ENCODE results near the gene ERMAP. TPM values are rescaled to one million over a fixed set of nuclear protein-coding genes. Genes with fewer than 3 reads are reported as not detected.
A peak's percentile ranks its signal among the peaks of the same experiment; 100 is the strongest.

The ERMAP gene
- total RNA-seq, 1 donor from 2014 or later: 17.2 TPM

DNA sequence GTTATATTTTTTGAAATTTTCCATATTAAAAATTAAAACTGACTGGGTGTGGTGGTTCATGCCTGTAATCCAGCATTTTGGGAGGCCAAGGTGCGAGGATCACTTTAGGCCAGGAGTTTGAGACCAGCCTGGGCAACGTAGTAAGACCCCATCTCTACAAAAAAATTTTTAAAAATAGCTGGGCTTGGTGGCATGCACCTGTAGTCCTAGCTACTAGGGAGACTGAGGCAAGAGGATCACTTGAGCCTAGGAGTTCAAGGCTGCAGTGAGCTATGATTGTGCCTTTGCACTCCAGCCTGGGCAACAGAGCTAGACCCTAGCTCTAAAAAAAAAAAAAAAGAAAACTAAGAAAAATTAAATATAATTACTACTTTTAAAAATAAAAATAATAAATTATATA, 4.8 kb downstream of the ERMAP start:
- H3K9me3 Mint-ChIP-seq: peaks cover 6% of the 10 kb centered on the region
- peaks cover 37% of the 10 kb centered on the region for H3K4me1 Mint-ChIP-seq
- no peak for DNase-seq (ENCODE audit: low spot score in 2 of 2, unreplicated experiment in 2 of 2)
- H3K27ac Mint-ChIP-seq: no peak overlapping the region
- no peaks in the 10 kb centered on the region for H3K27me3 Mint-ChIP-seq (ENCODE audit: low read depth)
- H3K36me3 Mint-ChIP-seq: no peaks in the 10 kb centered on the region
- H3K4me3 Mint-ChIP-seq: no peak overlapping the region
- TF ChIP-seq, protein P1, sequence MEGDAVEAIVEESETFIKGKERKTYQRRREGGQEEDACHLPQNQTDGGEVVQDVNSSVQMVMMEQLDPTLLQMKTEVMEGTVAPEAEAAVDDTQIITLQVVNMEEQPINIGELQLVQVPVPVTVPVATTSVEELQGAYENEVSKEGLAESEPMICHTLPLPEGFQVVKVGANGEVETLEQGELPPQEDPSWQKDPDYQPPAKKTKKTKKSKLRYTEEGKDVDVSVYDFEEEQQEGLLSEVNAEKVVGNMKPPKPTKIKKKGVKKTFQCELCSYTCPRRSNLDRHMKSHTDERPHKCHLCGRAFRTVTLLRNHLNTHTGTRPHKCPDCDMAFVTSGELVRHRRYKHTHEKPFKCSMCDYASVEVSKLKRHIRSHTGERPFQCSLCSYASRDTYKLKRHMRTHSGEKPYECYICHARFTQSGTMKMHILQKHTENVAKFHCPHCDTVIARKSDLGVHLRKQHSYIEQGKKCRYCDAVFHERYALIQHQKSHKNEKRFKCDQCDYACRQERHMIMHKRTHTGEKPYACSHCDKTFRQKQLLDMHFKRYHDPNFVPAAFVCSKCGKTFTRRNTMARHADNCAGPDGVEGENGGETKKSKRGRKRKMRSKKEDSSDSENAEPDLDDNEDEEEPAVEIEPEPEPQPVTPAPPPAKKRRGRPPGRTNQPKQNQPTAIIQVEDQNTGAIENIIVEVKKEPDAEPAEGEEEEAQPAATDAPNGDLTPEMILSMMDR (IDR thresholded peaks at IDR 0.05; ENCODE audit: unreplicated experiment): no peak

DNA sequence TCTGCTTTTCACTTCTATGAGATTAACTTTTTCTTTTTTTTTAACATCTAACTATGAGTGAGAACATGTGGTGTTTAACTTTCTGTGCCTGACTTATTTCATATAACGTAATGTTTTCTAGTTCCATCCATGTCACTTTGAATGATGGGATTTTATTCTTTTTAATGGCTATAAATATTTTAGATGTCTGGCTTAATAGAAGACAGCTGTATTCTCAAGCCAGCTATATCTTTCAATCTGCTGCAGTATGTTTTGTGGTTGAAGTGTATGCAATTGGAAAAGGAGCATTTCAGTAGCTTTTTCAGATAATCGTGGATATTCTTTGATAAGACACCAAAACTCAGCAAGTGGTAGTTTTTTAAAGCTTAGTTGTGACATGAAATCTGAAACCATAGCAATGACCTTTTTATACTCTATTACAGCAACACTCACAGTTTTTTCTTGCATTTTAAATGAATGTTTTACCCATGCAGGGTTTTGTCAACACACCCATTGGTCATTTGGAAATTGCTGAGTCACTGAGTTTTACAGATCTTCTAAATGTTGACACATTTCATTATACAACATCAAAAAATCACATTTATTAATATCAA, 6.0 kb downstream of the ERMAP start:
- H3K4me3 Mint-ChIP-seq: no peak overlapping the region
- TF ChIP-seq, protein P1 (IDR thresholded peaks at IDR 0.05; ENCODE audit: unreplicated experiment): no peak

DNA sequence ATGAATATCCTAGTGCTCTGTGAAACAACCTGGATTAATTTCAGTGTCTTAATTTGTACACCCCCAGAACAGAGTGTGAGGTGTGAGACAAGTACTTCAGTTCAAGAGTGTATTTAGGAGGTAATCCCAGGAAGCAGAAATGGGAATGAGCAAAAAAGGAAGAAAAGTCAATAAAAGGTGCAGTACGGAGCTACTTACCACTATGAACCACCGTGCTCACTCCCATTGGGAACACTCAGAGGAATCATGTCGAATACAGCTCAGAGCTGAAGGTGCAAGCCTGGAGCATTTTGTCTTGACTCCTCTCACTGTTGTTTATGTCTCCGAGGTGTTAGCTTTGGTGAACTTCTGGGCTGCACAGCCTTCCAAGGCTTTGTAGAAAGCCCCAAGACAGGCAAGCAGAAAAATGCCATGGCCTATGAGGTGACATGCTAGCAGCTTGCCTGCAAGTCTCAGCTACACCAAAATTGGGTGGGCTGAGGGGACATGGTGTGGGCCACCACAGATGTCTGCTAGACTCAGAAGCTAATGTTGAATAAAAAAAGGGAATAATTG, 7.6 kb downstream of the ERMAP start:
- Mint-ChIP-seq H3K4me1 (peaks cover 35% of the 10 kb centered on the region), H3K27ac (no peak overlapping the region), H3K9me3 (peaks cover 6% of the 10 kb centered on the region), H3K36me3 (no peaks in the 10 kb centered on the region), H3K4me3 (no peak overlapping the region), H3K27me3 (ENCODE audit: low read depth) (no peaks in the 10 kb centered on the region)
- TF ChIP-seq, protein P1 (IDR thresholded peaks at IDR 0.05; ENCODE audit: unreplicated experiment): no peak
- DNase-seq (ENCODE audit: low spot score in 2 of 2, unreplicated experiment in 2 of 2): no peak

More for the DNA sequence above, 6.0 kb downstream of the ERMAP start:
- H3K9me3 Mint-ChIP-seq: peaks cover 6% of the 10 kb centered on the region
- DNase-seq (ENCODE audit: low spot score in 2 of 2, unreplicated experiment in 2 of 2): no peak
- H3K36me3 Mint-ChIP-seq: no peaks in the 10 kb centered on the region
- H3K4me1 Mint-ChIP-seq: peaks cover 35% of the 10 kb centered on the region
- H3K27me3 Mint-ChIP-seq (ENCODE audit: low read depth): no peaks in the 10 kb centered on the region
- H3K27ac Mint-ChIP-seq: peak overlapping the region; percentile 68

DNA sequence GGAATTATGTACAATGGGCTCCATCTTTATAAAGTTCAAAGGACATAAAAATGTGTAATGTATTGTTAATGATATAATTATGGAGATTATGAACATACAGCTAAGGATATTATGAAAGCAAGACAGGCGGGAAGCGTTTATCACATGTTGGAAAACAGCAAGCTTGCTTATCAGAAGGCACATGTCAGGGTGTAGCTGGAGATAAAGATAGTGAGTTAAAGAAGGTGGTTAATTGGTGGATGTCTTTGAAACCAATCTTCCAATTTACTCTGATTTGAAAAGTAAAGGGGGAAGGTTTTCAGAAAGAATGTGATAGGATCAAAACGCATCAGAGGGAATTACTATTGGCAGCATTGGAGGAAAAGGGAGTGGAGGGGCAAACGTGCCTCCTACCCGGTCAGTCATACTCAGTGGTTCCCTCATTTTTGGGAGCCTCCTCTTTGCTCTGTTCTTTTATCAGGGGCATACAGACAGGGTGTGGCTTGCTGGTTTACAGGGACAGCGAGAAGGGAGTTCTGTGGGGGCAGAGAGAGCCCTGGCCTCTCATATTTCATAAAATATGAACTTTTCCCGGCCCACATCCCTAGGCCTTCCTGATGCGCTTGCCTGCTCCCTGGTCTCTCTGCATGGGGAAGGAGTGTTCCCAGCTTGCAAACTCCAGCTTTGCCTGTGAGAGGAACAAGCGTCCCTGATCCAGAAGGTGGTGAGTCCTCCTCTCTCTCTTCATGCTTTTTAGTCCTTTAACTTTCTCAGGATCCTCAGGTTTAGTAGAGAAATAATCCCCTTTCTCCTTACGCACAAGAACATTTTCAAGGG, 8.3 kb downstream of the ERMAP start:
- Mint-ChIP-seq H3K27ac (peak overlapping the region; percentile 36), H3K27me3 (ENCODE audit: low read depth) (no peaks in the 10 kb centered on the region), H3K4me1 (peaks cover 35% of the 10 kb centered on the region), H3K4me3 (no peak overlapping the region), H3K9me3 (peaks cover 6% of the 10 kb centered on the region), H3K36me3 (peaks cover 2% of the 10 kb centered on the region)
- DNase-seq (ENCODE audit: low spot score in 2 of 2, unreplicated experiment in 2 of 2): no peak
- TF ChIP-seq, protein P1 (IDR thresholded peaks at IDR 0.05; ENCODE audit: unreplicated experiment): no peak

DNA sequence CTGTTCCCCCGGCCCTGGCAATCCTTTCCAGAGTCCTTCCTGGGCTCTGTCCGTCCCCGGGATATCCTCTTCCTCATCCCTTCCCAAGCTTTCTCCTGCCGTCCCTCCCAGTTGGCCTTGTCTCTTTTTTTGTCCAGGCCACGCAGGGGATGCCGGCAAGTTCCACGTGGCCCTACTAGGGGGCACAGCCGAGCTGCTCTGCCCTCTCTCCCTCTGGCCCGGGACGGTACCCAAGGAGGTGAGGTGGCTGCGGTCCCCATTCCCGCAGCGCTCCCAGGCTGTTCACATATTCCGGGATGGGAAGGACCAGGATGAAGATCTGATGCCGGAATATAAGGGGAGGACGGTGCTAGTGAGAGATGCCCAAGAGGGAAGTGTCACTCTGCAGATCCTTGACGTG, 13.7 kb downstream of the ERMAP start:
- TF ChIP-seq, protein P1 (IDR thresholded peaks at IDR 0.05; ENCODE audit: unreplicated experiment): no peak
- no peaks in the 10 kb centered on the region for H3K27me3 Mint-ChIP-seq (ENCODE audit: low read depth)
- no peak overlapping the region for H3K27ac Mint-ChIP-seq
- H3K4me3 Mint-ChIP-seq: no peak overlapping the region
- peaks cover 5% of the 10 kb centered on the region for H3K36me3 Mint-ChIP-seq
- peaks cover 3% of the 10 kb centered on the region for H3K4me1 Mint-ChIP-seq
- no peak for DNase-seq (ENCODE audit: low spot score in 2 of 2, unreplicated experiment in 2 of 2)
- H3K9me3 Mint-ChIP-seq: no peaks in the 10 kb centered on the region
